Large intestine (tissue), 3 donors: ENCODE measurements around the gene SMYD4. TPM values are rescaled to one million over a fixed set of nuclear protein-coding genes. Genes with fewer than 3 reads are reported as not detected.
"Not testable (repeated sequence)": the region's sequence is repeated elsewhere in the genome, so short reads cannot be mapped to it uniquely, and the experiment has no call there.

Experiments
- DNase-seq, 2 donors: peaks; one replicate each; pipeline versions ENCODE4 v3.0.0 to v3.0.0-alpha.2; 2013
- H3K27ac ChIP-seq: one replicate; pipeline ENCODE4 v1.5.1; 2013; ENCODE audit warnings: low read length
- H3K27me3 ChIP-seq: 2 replicates; pipeline ENCODE4 v1.6.1; 2013; ENCODE audit warnings: low read length; ENCODE audit not compliant: control insufficient read depth, insufficient read depth
- H3K36me3 ChIP-seq: 2 replicates; pipeline ENCODE4 v1.6.1; 2013; ENCODE audit warnings: low read length; ENCODE audit not compliant: control insufficient read depth, insufficient read depth
- H3K4me1 ChIP-seq: one replicate; pipeline ENCODE4 v1.6.1; 2013; ENCODE audit warnings: low read length; ENCODE audit not compliant: control insufficient read depth, insufficient read depth
- H3K4me3 ChIP-seq: one replicate; pipeline ENCODE4 v1.5.1; 2013; ENCODE audit warnings: low read length
- H3K9me3 ChIP-seq: one replicate; pipeline ENCODE4 v1.6.1; 2013; ENCODE audit warnings: mild to moderate bottlenecking, low read depth, low read length, moderate library complexity; ENCODE audit not compliant: control insufficient read depth
- WGBS: methylation state at CpG from one replicate; pipeline ENCODE4 v1.1.5; 2013; ENCODE audit warnings: low lambda C conversion rate; ENCODE audit not compliant: insufficient coverage; 5-methylcytosine and 5-hydroxymethylcytosine counted together
- polyA plus RNA-seq: library from polyadenylated mRNA; unstranded; fragments of 120-200 nt; gene quantifications from one replicate; pipeline ENCODE4 v1.2.1, GENCODE V29; 2013

The SMYD4 gene
- polyA plus RNA-seq, 1 donor, result 15.4 TPM

GRCh38 chr17:1868090-1868489 lies 38.4 kb upstream of the SMYD4 start:
- no peak for DNase-seq

GRCh38 chr17:1867307-1867706 lies 37.6 kb upstream of the SMYD4 start:
- Histone ChIP-seq H3K4me1 (no peaks in the 10 kb centered on the region), H3K4me3 (no peak overlapping the region), H3K36me3 (peaks cover 12% of the 10 kb centered on the region), H3K27ac (no peak overlapping the region), H3K27me3 (no peaks in the 10 kb centered on the region), H3K9me3 (no peaks in the 10 kb centered on the region)
- WGBS, result no CpG with 5 or more reads among the region's 3 CpGs
- DNase-seq, result no peak

More at GRCh38 chr17:1868090-1868489, 38.4 kb upstream of the SMYD4 start:
- Histone ChIP-seq H3K36me3 (peaks cover 20% of the 10 kb centered on the region), H3K27me3 (no peaks in the 10 kb centered on the region), H3K4me1 (no peaks in the 10 kb centered on the region), H3K27ac (no peak overlapping the region), H3K9me3 (no peaks in the 10 kb centered on the region), H3K4me3 (no peak overlapping the region)
- WGBS, result 100% methylated on average over 2 of the region's 8 CpGs

GRCh38 chr17:1865252-1866037 lies 35.7 kb upstream of the SMYD4 start:
- WGBS, result 84% methylated on average over 5 of the region's 17 CpGs

GRCh38 chr17:1861391-1862010 lies 31.8 kb upstream of the SMYD4 start:
- Histone ChIP-seq H3K36me3 (peaks cover 14% of the 10 kb centered on the region), H3K4me1 (no peaks in the 10 kb centered on the region), H3K27ac (no peak overlapping the region), H3K27me3 (no peaks in the 10 kb centered on the region), H3K9me3 (no peaks in the 10 kb centered on the region), H3K4me3 (no peak overlapping the region)
- DNase-seq, result no peak
- 89% methylated on average over 3 of the region's 16 CpGs for WGBS

More at GRCh38 chr17:1865252-1866037, 35.7 kb upstream of the SMYD4 start:
- Histone ChIP-seq H3K4me3 (no peak overlapping the region), H3K36me3 (peaks cover 10% of the 10 kb centered on the region), H3K4me1 (no peaks in the 10 kb centered on the region), H3K27ac (no peak overlapping the region), H3K27me3 (no peaks in the 10 kb centered on the region), H3K9me3 (no peaks in the 10 kb centered on the region)
- DNase-seq, result peak in 1 of 2 donors; percentile 17

- no peak overlapping the region for H3K4me3 ChIP-seq
- H3K27me3 ChIP-seq, result no peaks in the 10 kb centered on the region
- H3K27ac ChIP-seq, result no peak overlapping the region
- H3K9me3 ChIP-seq, result no peaks in the 10 kb centered on the region
- H3K36me3 ChIP-seq, result peaks cover 16% of the 10 kb centered on the region
- WGBS, result no CpG with 5 or more reads among the region's 11 CpGs
- no peak for DNase-seq
- H3K4me1 ChIP-seq, result no peaks in the 10 kb centered on the region
Observed at GRCh38 chr17:1860978-1861377, 31.3 kb upstream of the SMYD4 start.

- WGBS, result 100% methylated on average over 7 of the region's 8 CpGs
- not testable (repeated sequence) for H3K4me3 ChIP-seq, H3K27ac ChIP-seq, H3K9me3 ChIP-seq, H3K27me3 ChIP-seq, DNase-seq, H3K4me1 ChIP-seq
- H3K36me3 ChIP-seq, result peaks cover 41% of the 10 kb centered on the region
Observed at GRCh38 chr17:1856462-1856861, 26.8 kb upstream of the SMYD4 start.

- no peaks in the 10 kb centered on the region for H3K4me1 ChIP-seq
- no peak for DNase-seq
- no peak overlapping the region for H3K4me3 ChIP-seq
- H3K9me3 ChIP-seq, result no peaks in the 10 kb centered on the region
- H3K36me3 ChIP-seq, result peaks cover 45% of the 10 kb centered on the region
- H3K27me3 ChIP-seq, result no peaks in the 10 kb centered on the region
- WGBS, result 65% methylated on average over 2 of the region's 3 CpGs
- no peak overlapping the region for H3K27ac ChIP-seq
Observed at GRCh38 chr17:1853698-1854097, 24.0 kb upstream of the SMYD4 start.

- WGBS, result 89% methylated on average over 4 of the region's 6 CpGs
Observed at GRCh38 chr17:1852327-1852726, 22.6 kb upstream of the SMYD4 start.

GRCh38 chr17:1847191-1847590 lies 17.5 kb upstream of the SMYD4 start:
- H3K27me3 ChIP-seq, result no peaks in the 10 kb centered on the region
- no peak for DNase-seq
- H3K4me3 ChIP-seq, result no peak overlapping the region
- no peak overlapping the region for H3K27ac ChIP-seq
- WGBS, result 100% methylated on average over 1 of the region's 3 CpGs
- no peaks in the 10 kb centered on the region for H3K9me3 ChIP-seq
- no peaks in the 10 kb centered on the region for H3K4me1 ChIP-seq
- peaks cover 59% of the 10 kb centered on the region for H3K36me3 ChIP-seq

More at GRCh38 chr17:1852327-1852726, 22.6 kb upstream of the SMYD4 start:
- H3K27me3 ChIP-seq, result no peaks in the 10 kb centered on the region
- no peak overlapping the region for H3K4me3 ChIP-seq
- no peak overlapping the region for H3K27ac ChIP-seq
- H3K36me3 ChIP-seq, result peaks cover 48% of the 10 kb centered on the region
- no peak for DNase-seq
- no peaks in the 10 kb centered on the region for H3K9me3 ChIP-seq
- H3K4me1 ChIP-seq, result no peaks in the 10 kb centered on the region

- no peaks in the 10 kb centered on the region for H3K27me3 ChIP-seq
- no peak overlapping the region for H3K4me3 ChIP-seq
- peaks cover 42% of the 10 kb centered on the region for H3K36me3 ChIP-seq
- H3K27ac ChIP-seq, result no peak overlapping the region
- no CpG with 5 or more reads among the region's 9 CpGs for WGBS
- no peaks in the 10 kb centered on the region for H3K4me1 ChIP-seq
- H3K9me3 ChIP-seq, result no peaks in the 10 kb centered on the region
- no peak for DNase-seq
Observed at GRCh38 chr17:1843947-1844346, 14.2 kb upstream of the SMYD4 start.
